NB4 (cell line): Measurements from ENCODE around the gene C16orf96.

ENCODE experiments used
- CTCF ChIP-seq: IDR thresholded peaks from one replicate; pipeline ENCODE4 v1.5.1; 2012; ENCODE audit warnings: low read depth, low read length
- MAX ChIP-seq: IDR thresholded peaks from 2 replicates; pipeline ENCODE4 v1.6.1; 2011; ENCODE audit warnings: low read depth, low read length
- MYC ChIP-seq: IDR thresholded peaks from 2 replicates; pipeline ENCODE4 v1.6.1; 2011; ENCODE audit warnings: low read depth, low read length
- POLR2A ChIP-seq: IDR thresholded peaks from 2 replicates; pipeline ENCODE4 v1.6.1; 2011; ENCODE audit warnings: mild to moderate bottlenecking; ENCODE audit not compliant: insufficient read length; ENCODE audit errors: extremely low read depth

- TF ChIP-seq CTCF (no peak), POLR2A (no peak), MYC (no peak), MAX (no peak)
Observed at GRCh38 chr16:4639899-4640509, 83.9 kb downstream of the C16orf96 start.
